GM18499 (cell line): ENCODE results near the gene WWOX.

Experiments used
- ATAC-seq: cut with Tn5 transposase; IDR thresholded peaks from one replicate; pipeline ENCODE4 v1.9.1; 2021; ENCODE audit warnings: moderate number of reproducible peaks; ENCODE audit not compliant: insufficient read depth, unreplicated experiment

Gene WWOX

GRCh38 chr16:78648517-78648916 is 549.1 kb downstream of the WWOX start:
- ATAC-seq = no peak

GRCh38 chr16:78650339-78651074 is 551.1 kb downstream of the WWOX start:
- ATAC-seq = no peak

- no peak for ATAC-seq
These were observed 555.5 kb downstream of the WWOX start for GRCh38 chr16:78654929-78655328.

GRCh38 chr16:78655331-78656113 is 556.1 kb downstream of the WWOX start:
- ATAC-seq = no peak

DNA sequence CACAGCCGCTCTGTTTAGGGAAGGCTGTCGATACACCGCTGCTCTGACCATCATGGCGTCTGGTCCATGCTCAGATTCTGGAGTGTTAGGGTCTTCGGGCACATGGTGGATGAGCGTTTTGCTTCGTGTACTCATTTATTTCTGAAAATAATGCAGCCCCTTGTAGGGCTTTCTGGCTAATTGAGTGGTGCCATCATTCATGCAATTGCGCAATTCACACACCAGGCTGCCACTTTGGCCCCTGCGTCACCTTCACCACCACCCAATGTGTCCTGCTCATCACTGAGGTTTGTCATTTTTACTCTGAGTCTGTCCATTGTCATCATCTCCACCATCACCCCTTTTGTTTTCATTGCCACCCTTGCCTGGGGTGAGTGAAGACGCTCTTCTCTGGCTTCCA is 557.4 kb downstream of the WWOX start:
- no peak for ATAC-seq

DNA sequence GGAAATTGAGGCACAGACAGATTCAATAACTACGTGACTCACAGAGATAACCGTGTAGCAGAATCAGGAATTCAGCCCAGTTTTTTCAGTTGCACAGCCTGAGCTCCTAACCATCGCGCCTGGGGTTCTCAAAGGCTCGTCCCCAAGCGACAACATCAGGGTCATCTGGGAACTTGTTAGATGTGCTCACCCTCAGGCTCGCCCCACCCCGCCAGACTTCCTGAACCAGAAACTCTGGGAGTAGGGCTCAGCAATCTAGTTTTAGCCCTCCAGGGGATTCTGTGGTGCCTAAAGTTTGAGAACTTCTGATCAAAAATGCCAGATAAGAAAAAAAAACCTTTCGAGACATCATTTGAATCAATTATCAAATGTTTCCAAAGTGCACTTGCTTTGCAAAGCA is 559.8 kb downstream of the WWOX start:
- ATAC-seq = no peak

GRCh38 chr16:78659668-78660217 is 560.3 kb downstream of the WWOX start:
- no peak for ATAC-seq

DNA sequence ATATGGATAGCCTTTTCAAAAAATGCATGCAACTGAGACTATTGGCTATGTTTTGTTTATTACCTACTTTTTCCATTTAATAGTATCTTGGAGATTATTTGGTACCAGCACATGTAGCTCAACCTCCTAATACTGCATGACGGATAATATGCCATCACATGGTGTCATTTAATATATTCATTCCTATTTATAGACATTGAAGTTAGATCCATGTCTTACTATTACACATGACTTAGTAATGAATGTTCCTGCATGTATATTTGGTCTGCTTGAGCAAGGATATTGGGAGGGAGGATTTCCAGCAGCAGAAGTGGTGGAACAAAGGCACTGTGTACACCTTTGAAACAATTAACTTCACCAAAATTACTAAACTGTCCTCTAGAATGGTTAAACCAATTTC is 561.3 kb downstream of the WWOX start:
- ATAC-seq = no peak

DNA sequence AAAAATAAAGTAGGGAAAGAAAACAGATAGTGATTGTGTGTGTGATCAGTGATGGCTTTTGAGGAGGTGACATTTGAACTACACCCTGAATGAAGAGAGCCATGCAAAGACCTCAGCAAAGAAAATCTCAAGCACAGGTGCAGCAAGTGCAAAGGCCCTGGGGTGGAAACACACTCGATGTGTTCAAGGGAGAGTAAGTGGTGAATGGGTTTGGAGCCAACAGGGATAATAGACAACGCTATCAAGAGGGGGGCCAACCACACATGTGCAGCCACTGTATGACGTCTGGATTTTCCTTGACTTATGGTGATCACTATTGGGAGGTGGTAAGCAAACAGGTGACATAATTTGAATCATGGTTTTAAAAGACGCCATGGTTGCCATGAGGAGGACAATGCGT is 564.2 kb downstream of the WWOX start:
- ATAC-seq = no peak

- ATAC-seq = no peak
These were observed 565.6 kb downstream of the WWOX start for GRCh38 chr16:78664811-78665772.

DNA sequence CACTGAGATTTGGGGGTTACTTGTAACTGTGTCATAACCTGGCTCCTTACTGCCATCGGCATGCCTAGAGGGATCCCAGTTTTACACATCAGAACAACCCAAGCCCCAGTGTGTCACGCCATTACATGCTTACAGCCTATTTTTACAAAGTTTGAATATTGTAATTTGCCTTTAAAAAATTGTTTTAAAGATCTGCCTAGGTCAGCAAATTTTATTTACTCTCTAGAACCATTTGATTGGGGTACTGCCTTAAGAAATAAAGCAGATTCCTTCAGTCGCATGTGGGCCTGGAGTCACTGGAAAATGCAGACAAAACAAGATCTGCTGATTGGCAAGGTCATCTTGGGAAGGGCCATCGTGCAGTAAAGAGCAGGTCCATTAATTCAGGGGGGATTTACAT is 566.9 kb downstream of the WWOX start:
- no peak for ATAC-seq

GRCh38 chr16:78667675-78668074 is 568.2 kb downstream of the WWOX start:
- ATAC-seq = no peak

DNA sequence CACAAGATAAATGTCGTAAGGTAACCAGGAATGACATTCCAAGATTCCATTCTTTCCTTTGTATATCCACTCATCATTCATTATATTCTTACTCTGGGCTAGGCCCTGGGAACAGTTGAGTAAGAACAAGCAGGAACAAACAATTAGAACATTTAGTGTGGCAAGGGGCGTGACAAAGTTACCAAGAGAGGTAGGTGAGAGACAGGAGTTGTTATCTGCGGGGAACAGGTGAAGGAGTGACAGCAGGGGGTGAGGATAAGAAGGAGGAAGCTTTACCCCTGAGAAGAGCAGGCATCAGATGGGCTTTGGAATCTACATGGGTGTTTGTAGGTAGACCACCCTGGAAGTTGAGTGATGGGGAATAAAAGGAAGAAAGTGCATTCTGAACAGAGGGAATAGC is 568.9 kb downstream of the WWOX start:
- no peak for ATAC-seq

DNA sequence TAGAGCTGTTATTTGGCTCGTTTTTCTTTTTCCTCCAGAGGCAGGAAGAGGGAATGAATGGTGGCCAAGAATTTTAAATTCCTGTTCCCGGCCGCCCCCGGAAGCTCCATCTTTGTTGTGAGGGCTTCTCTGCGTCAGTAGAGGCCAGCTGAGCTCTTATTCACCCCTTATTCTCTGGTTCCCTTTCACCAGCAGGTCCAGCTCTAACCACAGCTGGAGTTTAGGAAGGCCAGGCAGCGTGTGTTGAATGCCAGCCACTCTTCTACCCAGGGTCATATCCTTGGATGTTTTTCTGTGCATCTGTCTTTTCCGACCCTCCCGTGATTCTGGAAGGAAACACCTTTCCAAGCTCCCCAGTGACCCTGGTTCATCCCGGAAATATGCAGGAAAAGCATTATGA is 570.5 kb downstream of the WWOX start:
- ATAC-seq = no peak

- no peak for ATAC-seq
These were observed 573.5 kb downstream of the WWOX start for GRCh38 chr16:78672779-78673556.

DNA sequence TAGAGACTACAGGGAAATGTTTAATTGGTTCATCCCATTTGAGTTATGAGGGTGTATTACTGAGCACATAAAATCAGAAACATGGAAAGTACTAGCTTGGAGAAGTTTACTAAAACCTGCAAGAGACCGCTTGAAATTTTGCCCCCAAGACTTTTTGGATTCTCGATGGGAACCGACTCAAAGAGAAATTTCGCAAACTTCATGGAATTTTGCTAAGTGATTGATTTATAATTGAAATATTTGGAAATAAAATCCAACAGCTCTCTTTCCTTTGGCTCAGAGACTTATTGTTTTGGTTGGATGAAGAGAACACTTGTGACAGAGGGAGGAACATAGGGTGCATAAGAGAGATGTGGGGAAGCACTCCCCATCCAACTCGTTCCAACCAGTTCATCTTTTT is 574.4 kb downstream of the WWOX start:
- no peak for ATAC-seq

- ATAC-seq = no peak
These were observed 575.9 kb downstream of the WWOX start for GRCh38 chr16:78675312-78675711.

- no peak for ATAC-seq
These were observed 576.7 kb downstream of the WWOX start for GRCh38 chr16:78675951-78676792.
